ENCODE data around the gene NET1.
"Not testable (repeated sequence)": the region's sequence is repeated elsewhere in the genome, so short reads cannot be mapped to it uniquely, and the experiment has no call there.

The NET1 gene

GRCh38 chr10:5466451-5467206, 54.3 kb downstream of the NET1 start:
- peak; percentile 70 for DNase-seq

- DNase-seq = no peak
Measured at GRCh38 chr10:5467207-5467535, 54.8 kb downstream of the NET1 start.

- no peak for DNase-seq
Measured at GRCh38 chr10:5467634-5468255, 55.4 kb downstream of the NET1 start.

- no peak for DNase-seq
Measured at GRCh38 chr10:5468262-5469106, 56.1 kb downstream of the NET1 start.

- DNase-seq = no peak
Measured at GRCh38 chr10:5469353-5470061, 57.1 kb downstream of the NET1 start.

- DNase-seq = no peak
Measured at GRCh38 chr10:5470062-5470751, 57.9 kb downstream of the NET1 start.

GRCh38 chr10:5474642-5475041, 62.3 kb downstream of the NET1 start:
- not testable (repeated sequence) for DNase-seq

GRCh38 chr10:5475088-5475487, 62.7 kb downstream of the NET1 start:
- not testable (repeated sequence) for DNase-seq

GRCh38 chr10:5475974-5476807, 63.8 kb downstream of the NET1 start:
- DNase-seq = not testable (repeated sequence)

GRCh38 chr10:5476918-5477525, 64.7 kb downstream of the NET1 start:
- no peak for DNase-seq

- no peak for DNase-seq
Measured at GRCh38 chr10:5477948-5478693, 65.8 kb downstream of the NET1 start.

- DNase-seq = no peak
Measured at GRCh38 chr10:5478694-5479305, 66.4 kb downstream of the NET1 start.

- DNase-seq = no peak
Measured at GRCh38 chr10:5479481-5480161, 67.3 kb downstream of the NET1 start.

GRCh38 chr10:5480162-5480941, 68.0 kb downstream of the NET1 start:
- no peak for DNase-seq

GRCh38 chr10:5481121-5481520, 68.8 kb downstream of the NET1 start:
- no peak for DNase-seq

- DNase-seq = no peak
Measured at GRCh38 chr10:5482016-5482415, 69.7 kb downstream of the NET1 start.

GRCh38 chr10:5484205-5484604, 71.8 kb downstream of the NET1 start:
- no peak for DNase-seq

GRCh38 chr10:5485290-5485689, 72.9 kb downstream of the NET1 start:
- DNase-seq = no peak
